NCI-H82 (cell line): ENCODE results near the gene SCGB1D4.
"Not testable (repeated sequence)": the region's sequence is repeated elsewhere in the genome, so short reads cannot be mapped to it uniquely, and the experiment has no call there.

Source experiments
- DNase-seq: peaks from one replicate; lab custom pipeline; 2025; lab: John Stamatoyannopoulos, UW

SCGB1D4 gene

GRCh38 chr11:62298975-62299374 lies at the start of gene SCGB1D4:
SCGB1D4 (minus strand) TSS chr11:62299075; CDS start chr11:62299010, 65 bp downstream.
- DNase-seq: no peak

GRCh38 chr11:62345861-62346260 lies 47.0 kb upstream of the SCGB1D4 start:
- no peak for DNase-seq

GRCh38 chr11:62344210-62344609 lies 45.3 kb upstream of the SCGB1D4 start:
- no peak for DNase-seq

- not testable (repeated sequence) for DNase-seq
Measured at GRCh38 chr11:62343646-62344190, 44.8 kb upstream of the SCGB1D4 start.

- DNase-seq: no peak
Measured at GRCh38 chr11:62341588-62341987, 42.7 kb upstream of the SCGB1D4 start.

- DNase-seq: peak; percentile 50
Measured at GRCh38 chr11:62340269-62340901, 41.5 kb upstream of the SCGB1D4 start.

- peak; percentile 42 for DNase-seq
Measured at GRCh38 chr11:62338218-62338617, 39.3 kb upstream of the SCGB1D4 start.

GRCh38 chr11:62337303-62338181 lies 38.7 kb upstream of the SCGB1D4 start, which contains the start of gene ASRGL1:
ASRGL1 (plus strand) TSS chr11:62337448; CDS start chr11:62337978, 530 bp downstream.
- peak; percentile 92 for DNase-seq

- not testable (repeated sequence) for DNase-seq
Measured at GRCh38 chr11:62336949-62337302, 38.1 kb upstream of the SCGB1D4 start.

GRCh38 chr11:62333768-62334167 lies 34.9 kb upstream of the SCGB1D4 start:
- DNase-seq: no peak

GRCh38 chr11:62331264-62331663 lies 32.4 kb upstream of the SCGB1D4 start:
- not testable (repeated sequence) for DNase-seq

GRCh38 chr11:62327541-62327940 lies 28.7 kb upstream of the SCGB1D4 start:
- DNase-seq: not testable (repeated sequence)

- DNase-seq: peak; percentile 78
Measured at GRCh38 chr11:62326719-62327118, 27.8 kb upstream of the SCGB1D4 start.

- DNase-seq: not testable (repeated sequence)
Measured at GRCh38 chr11:62325781-62326180, 26.9 kb upstream of the SCGB1D4 start.

- peak; percentile 45 for DNase-seq
Measured at GRCh38 chr11:62324731-62325556, 26.1 kb upstream of the SCGB1D4 start.

- DNase-seq: no peak
Measured at GRCh38 chr11:62322524-62322923, 23.6 kb upstream of the SCGB1D4 start.

- no peak for DNase-seq
Measured at GRCh38 chr11:62315431-62315830, 16.6 kb upstream of the SCGB1D4 start.

- no peak for DNase-seq
Measured at GRCh38 chr11:62309991-62310390, 11.1 kb upstream of the SCGB1D4 start.

- no peak for DNase-seq
Measured at GRCh38 chr11:62307950-62308349, 9.1 kb upstream of the SCGB1D4 start.

GRCh38 chr11:62306227-62306626 lies 7.4 kb upstream of the SCGB1D4 start:
- no peak for DNase-seq

- DNase-seq: no peak
Measured at GRCh38 chr11:62295504-62295903, 3.4 kb downstream of the SCGB1D4 start.

GRCh38 chr11:62280452-62280851 lies 18.4 kb downstream of the SCGB1D4 start:
- DNase-seq: no peak
